Suprapubic skin (tissue), 4 donors: ENCODE data around the gene C17orf75.
"Not testable (repeated sequence)": the region's sequence is repeated elsewhere in the genome, so short reads cannot be mapped to it uniquely, and the experiment has no call there.

Experiments
- CTCF ChIP-seq, 2 donors: fragments of 200-600 bp in 1 of 2; fragments of 450-650 bp in 1 of 2; sonication (generic) in 1 of 2; IDR thresholded peaks; one replicate each; pipeline ENCODE4 v1.5.1; 2016 to 2019; ENCODE audit warnings: antibody characterized with exemption in 2 of 2, mild to moderate bottlenecking in 1 of 2, moderate library complexity in 1 of 2
- EP300 ChIP-seq: sonication (generic); formaldehyde crosslinking; IDR thresholded peaks from one replicate; pipeline ENCODE4 v1.6.1; 2017; ENCODE audit warnings: antibody characterized with exemption
- POLR2A ChIP-seq, 2 donors: fragments of 450-650 bp; IDR thresholded peaks; one replicate each; pipeline ENCODE4 v1.6.1; 2017; ENCODE audit warnings: antibody characterized with exemption in 2 of 2, mild to moderate bottlenecking in 2 of 2, moderate library complexity in 2 of 2
- POLR2AphosphoS5 ChIP-seq, 3 donors: sonication (generic); formaldehyde crosslinking; IDR thresholded peaks; one replicate each; pipeline ENCODE4 v1.6.1; 2017; ENCODE audit warnings: antibody characterized with exemption in 3 of 3

DNA sequence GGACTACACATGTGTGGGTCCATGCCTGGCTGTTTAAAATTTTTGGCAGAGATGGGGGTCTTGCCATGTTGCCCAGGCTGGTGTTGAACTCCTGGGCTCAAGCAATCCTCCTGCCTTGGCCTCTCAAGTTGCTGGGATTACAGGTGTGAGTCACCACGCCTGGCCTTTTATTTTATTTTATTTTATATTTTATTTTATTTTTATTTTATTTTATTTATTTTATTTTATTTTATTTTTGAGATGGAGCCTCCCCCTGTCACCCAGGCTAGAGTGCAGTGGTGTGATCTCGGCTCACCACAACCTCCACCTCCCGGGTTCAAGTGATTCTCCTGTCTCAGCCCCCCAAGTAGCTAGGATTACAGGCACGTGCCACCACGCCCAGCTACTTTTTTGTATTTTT is 25.3 kb downstream of the C17orf75 start:
- TF ChIP-seq POLR2A (IDR thresholded peaks at IDR 0.05); CTCF (IDR thresholded peaks at IDR 0.05); POLR2AphosphoS5 (IDR thresholded peaks at IDR 0.05); EP300: not testable (repeated sequence)
